WTC11 (cell line): ENCODE measurements around the gene MCRIP2.

Experiments
- CTCF ChIP-seq: fragments of 200-600 bp; IDR thresholded peaks from 2 replicates; pipeline ENCODE4 v1.8.0; 2022; ENCODE audit warnings: antibody characterized with exemption
- FOXP1 ChIP-seq: sonication (generic); formaldehyde crosslinking; IDR thresholded peaks from 2 replicates; pipeline ENCODE4 v1.8.0; 2022; ENCODE audit warnings: missing genetic modification reagents, mild to moderate bottlenecking, moderate library complexity, borderline replicate concordance
- TF ChIP-seq, protein P1 (sequence below): sonication (generic); formaldehyde crosslinking; IDR thresholded peaks from 2 replicates; pipeline ENCODE4 v1.8.0; 2022; ENCODE audit warnings: mild to moderate bottlenecking, missing genetic modification reagents

- TF ChIP-seq FOXP1 (CRISPR knock-in tag) (no peak), CTCF (no peak)
- TF ChIP-seq, protein P1, sequence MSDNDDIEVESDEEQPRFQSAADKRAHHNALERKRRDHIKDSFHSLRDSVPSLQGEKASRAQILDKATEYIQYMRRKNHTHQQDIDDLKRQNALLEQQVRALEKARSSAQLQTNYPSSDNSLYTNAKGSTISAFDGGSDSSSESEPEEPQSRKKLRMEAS (CRISPR knock-in tag): no peak
These were observed 45.5 kb upstream of the MCRIP2 start for GRCh38 chr16:595942-596735.
